NCI-H2107 treated with DMSO at 0.1 percent for 48 hours (cell line): Measurements from ENCODE around the gene XRN1.
"Not testable (repeated sequence)": the region's sequence is repeated elsewhere in the genome, so short reads cannot be mapped to it uniquely, and the experiment has no call there.

Source experiments
- DNase-seq: peaks from one replicate; lab custom pipeline; 2025; ENCODE audit not compliant: unreplicated experiment; lab: John Stamatoyannopoulos, UW

XRN1 gene

DNA sequence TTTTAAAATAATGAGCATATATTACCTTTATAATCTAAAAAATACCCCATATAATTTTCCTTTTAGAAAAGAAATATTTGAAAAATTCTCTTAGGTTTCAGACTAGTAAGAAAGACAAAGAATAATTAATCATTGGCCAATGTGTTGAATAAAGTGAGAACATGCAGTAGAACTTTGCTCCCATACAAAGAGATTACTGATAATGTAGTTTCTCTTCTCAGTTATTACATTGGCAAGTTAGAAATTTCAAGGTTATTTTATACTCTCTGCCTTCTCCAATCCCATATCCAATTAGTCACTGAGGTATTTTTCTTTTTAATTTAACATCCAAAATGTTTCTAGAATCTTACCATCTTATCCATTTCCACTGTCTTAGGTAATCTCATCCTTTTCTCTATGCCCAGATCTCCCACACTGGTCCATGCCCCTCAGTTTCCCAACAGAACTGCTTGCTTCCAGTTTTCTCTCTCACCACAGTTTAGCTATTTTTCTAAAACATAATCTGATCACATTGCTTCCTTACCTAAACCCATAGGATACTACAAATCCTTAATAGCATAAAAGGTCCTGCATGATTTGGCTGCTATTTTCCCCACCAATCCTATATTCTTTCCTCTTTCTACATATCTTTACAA is 10.8 kb downstream of the XRN1 start:
- DNase-seq: no peak

- DNase-seq: no peak
Observed at GRCh38 chr3:142434503-142434902, 13.3 kb downstream of the XRN1 start.

- no peak for DNase-seq
Observed at GRCh38 chr3:142433110-142433509, 14.7 kb downstream of the XRN1 start.

GRCh38 chr3:142429582-142429981 is 18.3 kb downstream of the XRN1 start:
- no peak for DNase-seq

GRCh38 chr3:142424754-142425153 is 23.1 kb downstream of the XRN1 start:
- DNase-seq: no peak

GRCh38 chr3:142418926-142419592 is 28.8 kb downstream of the XRN1 start:
- DNase-seq: no peak

DNA sequence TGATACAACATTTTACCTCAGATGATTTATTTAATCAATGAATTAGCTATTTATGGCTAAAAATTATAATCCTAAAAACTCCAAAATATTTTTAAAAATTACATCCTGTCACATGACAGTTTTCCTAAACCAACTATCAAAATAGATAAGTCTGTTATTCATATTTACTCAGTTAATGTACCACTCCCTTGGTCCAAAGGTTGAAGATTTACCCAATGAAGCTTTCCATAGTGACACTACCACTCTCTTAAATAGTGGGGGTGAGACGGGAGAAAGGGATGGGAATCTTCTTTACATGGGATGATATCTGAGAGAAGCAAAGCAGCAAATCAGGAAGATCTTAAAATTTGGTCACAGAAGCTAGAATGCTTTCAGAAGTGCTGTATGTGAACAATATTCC is 30.5 kb downstream of the XRN1 start:
- no peak for DNase-seq

- not testable (repeated sequence) for DNase-seq
Observed at GRCh38 chr3:142400537-142400936, 47.3 kb downstream of the XRN1 start.

GRCh38 chr3:142394921-142395622 is 52.8 kb downstream of the XRN1 start:
- DNase-seq: no peak

DNA sequence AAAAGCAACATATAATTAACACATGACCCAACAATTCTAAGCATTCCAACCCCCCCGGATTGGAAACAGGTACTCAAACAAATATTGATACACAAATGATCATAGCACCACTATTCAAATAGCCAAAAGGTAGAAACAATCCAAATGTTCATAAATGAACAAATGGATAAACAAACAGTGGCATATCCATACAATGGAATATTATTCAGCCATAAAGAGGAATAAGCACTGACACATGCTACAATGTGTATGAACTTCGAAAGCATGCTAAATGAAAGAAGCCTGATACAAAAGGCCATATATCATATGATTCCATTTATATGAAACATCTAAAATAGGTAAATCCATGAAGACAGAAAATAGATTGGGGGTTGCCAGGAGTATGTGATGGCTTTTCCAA is 62.8 kb downstream of the XRN1 start:
- DNase-seq: no peak

- DNase-seq: no peak
Observed at GRCh38 chr3:142374687-142375086, 73.2 kb downstream of the XRN1 start.

- not testable (repeated sequence) for DNase-seq
Observed at GRCh38 chr3:142369576-142369975, 78.3 kb downstream of the XRN1 start.

DNA sequence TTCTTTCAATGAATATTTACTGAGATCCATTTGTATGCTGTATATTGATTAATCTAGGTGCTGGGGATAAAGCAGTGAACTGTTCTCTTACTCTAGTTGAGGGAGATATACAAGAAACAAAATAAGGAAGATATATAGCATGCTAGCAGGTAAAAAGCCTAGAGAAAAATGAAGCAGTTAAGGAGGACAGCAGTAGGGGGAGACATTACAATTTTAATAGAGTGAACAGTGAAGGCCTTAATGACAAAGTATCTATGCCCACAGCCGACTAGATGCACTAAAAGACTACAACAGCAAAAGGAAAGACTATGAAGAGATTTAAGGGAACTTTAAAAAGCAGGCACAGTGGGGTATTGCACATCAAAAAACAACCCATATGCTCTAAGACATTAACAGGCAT is 81.4 kb downstream of the XRN1 start:
- DNase-seq: peak; percentile 5

DNA sequence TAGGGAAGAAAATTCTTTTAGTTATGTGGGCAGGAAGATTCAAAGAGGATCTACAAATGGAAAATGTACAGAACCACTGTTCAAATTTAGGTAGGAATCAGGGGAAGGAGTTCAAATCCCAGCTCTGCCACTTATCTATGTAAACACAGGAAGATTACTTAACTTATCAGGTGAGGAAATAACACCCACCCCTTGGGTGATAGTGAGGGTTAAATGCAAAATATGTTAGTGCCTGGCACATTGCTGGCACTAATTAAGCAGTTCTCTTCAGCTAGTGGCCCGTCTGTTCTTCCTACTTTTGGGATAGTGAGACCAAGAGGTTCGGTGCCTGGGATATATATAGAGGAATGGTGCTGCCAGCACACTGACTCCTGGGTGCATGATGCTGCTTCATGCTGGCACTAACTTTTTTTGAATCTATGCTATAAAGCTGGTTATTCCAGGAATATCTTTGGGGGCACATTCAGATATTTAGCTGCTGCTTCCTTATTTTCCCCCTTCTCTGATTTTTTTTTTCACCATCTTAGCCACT is 83.8 kb downstream of the XRN1 start:
- DNase-seq: no peak

DNA sequence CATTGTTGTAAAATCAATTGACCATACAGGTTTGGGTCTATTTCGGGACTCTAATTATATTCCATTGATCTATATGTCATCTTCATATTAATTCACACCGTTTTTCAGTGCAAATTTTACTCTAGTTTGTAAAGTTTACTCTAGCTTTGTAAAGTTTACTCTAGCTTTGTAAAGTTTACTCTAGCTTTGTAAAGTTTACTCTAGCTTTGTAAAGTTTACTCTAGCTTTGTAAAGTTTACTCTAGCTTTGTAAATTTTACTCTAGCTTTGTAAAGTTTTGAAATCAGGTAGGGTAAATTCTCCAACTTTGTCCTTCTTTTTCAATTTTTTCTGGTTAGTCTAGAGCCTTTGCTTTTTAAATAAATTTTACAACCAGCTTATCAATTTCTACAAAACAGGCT is 84.4 kb downstream of the XRN1 start:
- not testable (repeated sequence) for DNase-seq

- DNase-seq: no peak
Observed at GRCh38 chr3:142359367-142359766, 88.5 kb downstream of the XRN1 start.

GRCh38 chr3:142356818-142357217 is 91.0 kb downstream of the XRN1 start:
- DNase-seq: no peak

DNA sequence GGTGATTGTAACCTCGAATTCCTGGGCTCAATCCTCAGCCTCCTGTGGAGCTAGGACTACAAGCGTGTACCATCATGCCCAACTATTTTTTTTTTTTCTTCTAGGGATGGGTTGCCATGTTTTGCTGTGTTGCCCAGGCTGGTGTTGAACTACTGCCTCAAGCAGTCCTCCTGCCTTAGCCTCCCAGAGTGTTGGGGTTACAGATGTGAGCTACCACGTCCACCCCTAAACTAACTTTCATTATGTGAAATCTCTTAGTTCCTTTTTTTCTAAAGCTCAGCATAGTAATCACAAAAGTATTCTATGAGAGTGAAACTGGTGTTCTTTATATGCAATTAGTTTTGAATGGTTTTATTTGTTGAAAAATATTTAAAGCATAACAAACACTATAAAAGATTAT is 92.1 kb downstream of the XRN1 start:
- DNase-seq: no peak

GRCh38 chr3:142354076-142354475 is 93.8 kb downstream of the XRN1 start:
- DNase-seq: no peak

GRCh38 chr3:142353571-142353970 is 94.3 kb downstream of the XRN1 start:
- no peak for DNase-seq

DNA sequence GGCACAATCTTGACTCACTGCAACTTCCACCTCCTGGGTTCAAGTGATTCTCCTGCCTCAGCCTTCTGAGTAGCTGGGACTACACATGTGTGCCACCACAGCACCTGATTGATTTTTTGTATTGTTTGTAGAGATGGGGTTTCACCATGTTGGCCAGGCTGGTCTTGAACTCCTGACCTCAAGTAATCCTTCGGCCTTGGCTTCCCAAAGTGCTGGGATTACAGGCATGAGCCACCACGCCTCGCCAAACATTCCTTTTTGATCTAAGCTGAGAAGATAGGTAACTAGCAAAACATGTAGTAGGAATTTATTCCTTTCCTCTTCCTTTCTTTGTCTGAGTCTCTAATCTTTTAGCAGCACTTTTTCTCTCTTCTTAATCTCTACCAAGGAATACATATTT is 95.1 kb downstream of the XRN1 start:
- not testable (repeated sequence) for DNase-seq

DNA sequence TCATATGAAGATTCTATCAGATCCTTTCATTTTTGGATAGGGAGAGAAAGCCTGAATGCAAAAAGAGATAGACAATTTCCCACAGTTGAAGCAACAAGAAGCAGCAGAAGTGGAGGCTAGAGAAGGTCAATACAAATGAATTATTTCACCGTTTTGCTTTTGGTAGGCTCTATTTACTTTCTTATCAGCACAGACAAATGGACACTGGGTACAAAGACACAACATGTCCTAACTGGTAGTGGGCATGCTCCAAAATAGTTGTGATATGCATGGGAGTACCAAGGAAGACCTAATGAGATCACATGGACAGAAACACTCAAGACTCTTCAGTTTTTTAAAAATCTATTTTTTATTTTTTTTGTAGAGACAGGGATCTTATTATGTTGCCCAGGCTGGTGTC is 99.4 kb downstream of the XRN1 start:
- no peak for DNase-seq
